WTC11 (cell line): ENCODE results near the gene HOXD10. TPM values are rescaled to one million over a fixed set of nuclear protein-coding genes. Genes with fewer than 3 reads are reported as not detected.

Source experiments
- ATAC-seq: fragments of 200-7000 bp; cut with Tn5 transposase; 2 replicates; pipeline ENCODE4 v1.10.0; 2021; ENCODE audit warnings: mild to moderate bottlenecking, moderate library complexity
- CTCF ChIA-PET: fragments of 300-600 bp; sonication (Branson Sonifier 250); formaldehyde crosslinking; loops from one replicate; lab custom pipeline; 2021; ENCODE audit warnings: antibody characterized with exemption; lab: Charles Lee
- POLR2A ChIA-PET: fragments of 350-600 bp; sonication (Branson Sonifier 250); formaldehyde crosslinking; loops from one replicate; lab custom pipeline; 2021; ENCODE audit warnings: antibody characterized with exemption; lab: Charles Lee
- DNase-seq: peaks from one replicate; pipeline ENCODE4 v3.0.0; 2021; ENCODE audit warnings: low spot score
- H3K27ac Mint-ChIP-seq: 2 replicates; pipeline ENCODE4 v1.8.0; 2021; ENCODE audit warnings: mixed read lengths
- H3K27me3 Mint-ChIP-seq: 2 replicates; pipeline ENCODE4 v1.8.0; 2021; ENCODE audit warnings: low read depth, mild to moderate bottlenecking, moderate library complexity, mixed read lengths
- H3K36me3 Mint-ChIP-seq: 2 replicates; pipeline ENCODE4 v1.8.0; 2021; ENCODE audit warnings: mixed read lengths
- H3K4me1 Mint-ChIP-seq: 2 replicates; pipeline ENCODE4 v1.8.0; 2022; ENCODE audit warnings: mixed read lengths
- H3K4me3 Mint-ChIP-seq: 2 replicates; pipeline ENCODE4 v1.8.0; 2021; ENCODE audit warnings: mild to moderate bottlenecking, moderate library complexity, mixed read lengths
- H3K9me3 Mint-ChIP-seq: 2 replicates; pipeline ENCODE4 v1.8.0; 2021; ENCODE audit warnings: mixed read lengths
- E2F4 ChIP-seq: sonication (generic); formaldehyde crosslinking; IDR thresholded peaks from 2 replicates; pipeline ENCODE4 v1.8.1; 2022; ENCODE audit warnings: low read depth, mild to moderate bottlenecking, moderate library complexity, missing genetic modification reagents, borderline replicate concordance
- ERG ChIP-seq: fragments of 250-450 bp; sonication (Bioruptor Pico); IDR thresholded peaks from 2 replicates; pipeline ENCODE4 v1.8.0; 2021; ENCODE audit warnings: mild to moderate bottlenecking
- HMGXB4 ChIP-seq: sonication (generic); formaldehyde crosslinking; IDR thresholded peaks from 2 replicates; pipeline ENCODE4 v1.8.1; 2023; ENCODE audit warnings: mild to moderate bottlenecking, moderate library complexity, missing genetic modification reagents
- NR3C1 ChIP-seq: sonication (generic); formaldehyde crosslinking; conservative IDR thresholded peaks from 2 replicates; pipeline ENCODE4 v1.8.1; 2023; ENCODE audit warnings: low read depth, mild to moderate bottlenecking, missing genetic modification reagents
- TEAD1 ChIP-seq: sonication (generic); formaldehyde crosslinking; IDR thresholded peaks from 2 replicates; pipeline ENCODE4 v1.8.0; 2022; ENCODE audit warnings: mild to moderate bottlenecking, missing genetic modification reagents
- USF2 ChIP-seq: sonication (generic); formaldehyde crosslinking; IDR thresholded peaks from 2 replicates; pipeline ENCODE4 v1.8.1; 2023; ENCODE audit warnings: mild to moderate bottlenecking, missing genetic modification reagents, moderate library complexity
- ZBTB21 ChIP-seq: sonication (generic); formaldehyde crosslinking; IDR thresholded peaks from 2 replicates; pipeline ENCODE4 v1.8.1; 2023; ENCODE audit warnings: mild to moderate bottlenecking, missing genetic modification reagents, borderline replicate concordance
- ZNF138 ChIP-seq: sonication (generic); formaldehyde crosslinking; conservative IDR thresholded peaks from 2 replicates; pipeline ENCODE4 v1.8.1; 2022; ENCODE audit warnings: mild to moderate bottlenecking, moderate library complexity, missing genetic modification reagents
- ZNF281 ChIP-seq: sonication (generic); formaldehyde crosslinking; IDR thresholded peaks from 2 replicates; pipeline ENCODE4 v1.8.0; 2023; ENCODE audit warnings: mild to moderate bottlenecking, missing genetic modification reagents
- ZNF396 ChIP-seq: fragments of 250-450 bp; sonication (Bioruptor Pico); IDR thresholded peaks from 2 replicates; pipeline ENCODE4 v1.8.0; 2021; ENCODE audit warnings: mild to moderate bottlenecking, moderate library complexity, borderline replicate concordance
- ZNF423 ChIP-seq: fragments of 250-450 bp; sonication (Bioruptor Pico); IDR thresholded peaks from 2 replicates; pipeline ENCODE4 v2.1.2; 2022; ENCODE audit warnings: mild to moderate bottlenecking, moderate library complexity
- total RNA-seq: library from RNA; stranded (reverse); gene quantifications from 3 replicates; pipeline ENCODE4 v1.2.3, GENCODE V29; 2021
- TF ChIP-seq, protein P1 (sequence below): sonication (generic); formaldehyde crosslinking; conservative IDR thresholded peaks from 2 replicates; pipeline ENCODE4 v1.8.1; 2023; ENCODE audit warnings: mild to moderate bottlenecking, low read depth, missing genetic modification reagents, moderate library complexity
- TF ChIP-seq, protein P2 (sequence below): sonication (generic); formaldehyde crosslinking; IDR thresholded peaks from 2 replicates; pipeline ENCODE4 v1.8.0; 2023; ENCODE audit warnings: missing genetic modification reagents
- TF ChIP-seq, protein P3 (sequence below): sonication (generic); formaldehyde crosslinking; IDR thresholded peaks from 2 replicates; pipeline ENCODE4 v1.8.0; 2022; ENCODE audit warnings: mild to moderate bottlenecking, missing genetic modification reagents
- TF ChIP-seq, protein P4 (sequence below): sonication (generic); formaldehyde crosslinking; IDR thresholded peaks from 2 replicates; pipeline ENCODE4 v1.8.1; 2022; ENCODE audit warnings: low read depth, missing genetic modification reagents, borderline replicate concordance

HOXD10 gene
- total RNA-seq, 1 experiment from 2014 or later, result not detected

DNA sequence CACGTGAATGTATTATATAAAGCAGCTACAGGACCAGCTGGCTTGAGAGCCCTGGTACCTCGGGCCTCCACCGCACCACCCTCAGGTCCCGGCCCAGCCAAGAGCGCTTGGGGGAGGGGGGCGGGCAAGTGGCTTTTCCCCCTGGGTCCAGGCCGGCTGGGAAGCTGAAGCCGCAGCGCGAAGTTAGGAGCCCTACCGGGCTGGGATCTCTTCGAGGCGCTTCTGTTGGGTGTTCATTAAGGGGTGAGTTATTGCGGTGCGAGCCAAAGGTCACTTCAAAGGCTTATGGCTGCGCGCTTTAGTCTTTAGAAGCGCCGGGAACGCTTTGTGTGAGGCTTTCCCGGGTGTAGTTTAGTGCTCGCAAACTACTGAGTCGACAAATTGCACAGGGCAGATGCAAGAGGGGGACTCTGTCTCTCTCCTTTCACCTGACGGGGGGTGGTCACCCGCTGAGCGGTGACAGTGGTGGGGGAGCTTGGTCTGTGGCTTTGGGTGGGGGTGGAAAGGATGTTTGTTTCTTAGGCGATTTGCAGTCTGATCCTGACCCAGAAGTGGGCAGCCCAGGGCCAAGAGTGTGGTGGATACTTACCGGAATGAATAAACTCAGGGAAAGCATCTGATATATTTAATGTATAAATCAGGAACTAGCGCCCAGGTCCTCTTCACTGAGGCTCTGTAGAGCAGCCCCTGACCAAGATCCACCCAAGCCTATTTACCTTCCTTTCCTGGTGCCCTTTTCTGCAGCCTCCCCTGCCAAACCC, 46.5 kb downstream of the HOXD10 start (continued):
- TF ChIP-seq, protein P1, sequence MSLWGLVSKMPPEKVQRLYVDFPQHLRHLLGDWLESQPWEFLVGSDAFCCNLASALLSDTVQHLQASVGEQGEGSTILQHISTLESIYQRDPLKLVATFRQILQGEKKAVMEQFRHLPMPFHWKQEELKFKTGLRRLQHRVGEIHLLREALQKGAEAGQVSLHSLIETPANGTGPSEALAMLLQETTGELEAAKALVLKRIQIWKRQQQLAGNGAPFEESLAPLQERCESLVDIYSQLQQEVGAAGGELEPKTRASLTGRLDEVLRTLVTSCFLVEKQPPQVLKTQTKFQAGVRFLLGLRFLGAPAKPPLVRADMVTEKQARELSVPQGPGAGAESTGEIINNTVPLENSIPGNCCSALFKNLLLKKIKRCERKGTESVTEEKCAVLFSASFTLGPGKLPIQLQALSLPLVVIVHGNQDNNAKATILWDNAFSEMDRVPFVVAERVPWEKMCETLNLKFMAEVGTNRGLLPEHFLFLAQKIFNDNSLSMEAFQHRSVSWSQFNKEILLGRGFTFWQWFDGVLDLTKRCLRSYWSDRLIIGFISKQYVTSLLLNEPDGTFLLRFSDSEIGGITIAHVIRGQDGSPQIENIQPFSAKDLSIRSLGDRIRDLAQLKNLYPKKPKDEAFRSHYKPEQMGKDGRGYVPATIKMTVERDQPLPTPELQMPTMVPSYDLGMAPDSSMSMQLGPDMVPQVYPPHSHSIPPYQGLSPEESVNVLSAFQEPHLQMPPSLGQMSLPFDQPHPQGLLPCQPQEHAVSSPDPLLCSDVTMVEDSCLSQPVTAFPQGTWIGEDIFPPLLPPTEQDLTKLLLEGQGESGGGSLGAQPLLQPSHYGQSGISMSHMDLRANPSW (CRISPR knock-in tag), result no peak
- TF ChIP-seq NR3C1 (CRISPR knock-in tag), result no peak
- no peak for TF ChIP-seq E2F4
- TF ChIP-seq TEAD1 (CRISPR knock-in tag), result no peak

- ATAC-seq, result no peak
- no peaks in the 10 kb centered on the region for H3K36me3 Mint-ChIP-seq
- no peak overlapping the region for H3K4me3 Mint-ChIP-seq
- ChIA-PET CTCF (interaction anchor here (1.0 to 2.4 kb wide), 2 partner anchors 15 to 23 kb away, joined by 4 to 7 read pairs; no protein-coding TSS in a partner anchor), POLR2A (no interaction called here)
- H3K27ac Mint-ChIP-seq, result no peak overlapping the region
- H3K9me3 Mint-ChIP-seq, result no peaks in the 10 kb centered on the region
- peaks cover 100% of the 10 kb centered on the region for H3K27me3 Mint-ChIP-seq
- peaks cover 26% of the 10 kb centered on the region for H3K4me1 Mint-ChIP-seq
- DNase-seq, result no peak
- TF ChIP-seq ZNF138, result no peak
- TF ChIP-seq, protein P2, sequence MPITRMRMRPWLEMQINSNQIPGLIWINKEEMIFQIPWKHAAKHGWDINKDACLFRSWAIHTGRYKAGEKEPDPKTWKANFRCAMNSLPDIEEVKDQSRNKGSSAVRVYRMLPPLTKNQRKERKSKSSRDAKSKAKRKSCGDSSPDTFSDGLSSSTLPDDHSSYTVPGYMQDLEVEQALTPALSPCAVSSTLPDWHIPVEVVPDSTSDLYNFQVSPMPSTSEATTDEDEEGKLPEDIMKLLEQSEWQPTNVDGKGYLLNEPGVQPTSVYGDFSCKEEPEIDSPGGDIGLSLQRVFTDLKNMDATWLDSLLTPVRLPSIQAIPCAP (CRISPR knock-in tag), result no peak
- no peak for TF ChIP-seq USF2
- TF ChIP-seq, protein P1 (CRISPR knock-in tag), result no peak
- TF ChIP-seq ZNF281, result no peak
- TF ChIP-seq ZNF423 (CRISPR knock-in tag), result no peak
- TF ChIP-seq, protein P3, sequence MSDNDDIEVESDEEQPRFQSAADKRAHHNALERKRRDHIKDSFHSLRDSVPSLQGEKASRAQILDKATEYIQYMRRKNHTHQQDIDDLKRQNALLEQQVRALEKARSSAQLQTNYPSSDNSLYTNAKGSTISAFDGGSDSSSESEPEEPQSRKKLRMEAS, result no peak
- TF ChIP-seq ZBTB21 (CRISPR knock-in tag), result no peak
- TF ChIP-seq HMGXB4, result no peak
- TF ChIP-seq ZNF396 (CRISPR knock-in tag), result no peak
- TF ChIP-seq, protein P4, sequence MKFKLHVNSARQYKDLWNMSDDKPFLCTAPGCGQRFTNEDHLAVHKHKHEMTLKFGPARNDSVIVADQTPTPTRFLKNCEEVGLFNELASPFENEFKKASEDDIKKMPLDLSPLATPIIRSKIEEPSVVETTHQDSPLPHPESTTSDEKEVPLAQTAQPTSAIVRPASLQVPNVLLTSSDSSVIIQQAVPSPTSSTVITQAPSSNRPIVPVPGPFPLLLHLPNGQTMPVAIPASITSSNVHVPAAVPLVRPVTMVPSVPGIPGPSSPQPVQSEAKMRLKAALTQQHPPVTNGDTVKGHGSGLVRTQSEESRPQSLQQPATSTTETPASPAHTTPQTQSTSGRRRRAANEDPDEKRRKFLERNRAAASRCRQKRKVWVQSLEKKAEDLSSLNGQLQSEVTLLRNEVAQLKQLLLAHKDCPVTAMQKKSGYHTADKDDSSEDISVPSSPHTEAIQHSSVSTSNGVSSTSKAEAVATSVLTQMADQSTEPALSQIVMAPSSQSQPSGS (CRISPR knock-in tag), result no peak
- TF ChIP-seq ERG, result no peak
These were observed 47.1 kb downstream of the HOXD10 start for GRCh38 chr2:176163672-176164056.
